Frontal cortex (tissue), 4 donors: Measurements from ENCODE around the gene GPC6. TPM values are rescaled to one million over a fixed set of nuclear protein-coding genes. Genes with fewer than 3 reads are reported as not detected.

Experiments
- DNase-seq, 2 donors: peaks; one replicate each; pipeline ENCODE4 v3.0.0; 2012; ENCODE audit warnings: low spot score in 2 of 2
- FAIRE-seq: peaks from 2 replicates; lab custom pipeline; 2012; peaks lifted over from hg19 to GRCh38; lab: Jason Lieb, UNC
- total RNA-seq: library from RNA; depleted of rRNA; stranded (reverse); fragments of >200 nt; gene quantifications from one replicate; pipeline ENCODE4 v1.2.3, GENCODE V29; 2014
- donor health status: control.
- donor health status: control.
- donor health status: control.

The GPC6 gene
- total RNA-seq, 1 donor from 2014 or later, result 9.0 TPM

GRCh38 chr13:94020833-94021232, 794.2 kb downstream of the GPC6 start:
- DNase-seq (no peak), FAIRE-seq (no peak)

DNA sequence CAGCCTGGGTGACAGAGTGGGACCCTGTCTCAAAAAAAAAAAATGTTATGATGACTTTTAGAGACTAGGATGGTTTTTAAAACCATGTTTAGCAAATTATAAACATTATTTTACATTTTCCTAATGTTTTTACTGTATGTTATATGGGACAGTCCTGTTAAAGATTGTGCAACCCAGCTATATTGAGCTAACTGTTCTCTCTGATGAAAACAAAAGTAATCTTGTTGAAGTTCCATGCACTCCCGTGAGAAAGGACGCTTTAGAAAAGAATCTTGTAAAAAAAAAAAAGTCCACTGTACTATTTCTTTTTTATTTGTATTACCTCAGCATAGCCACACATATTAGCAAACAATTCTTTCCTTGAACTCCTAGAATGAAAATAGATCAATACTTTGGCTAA, 801.6 kb downstream of the GPC6 start:
- no peak for DNase-seq
- FAIRE-seq, result no peak

DNA sequence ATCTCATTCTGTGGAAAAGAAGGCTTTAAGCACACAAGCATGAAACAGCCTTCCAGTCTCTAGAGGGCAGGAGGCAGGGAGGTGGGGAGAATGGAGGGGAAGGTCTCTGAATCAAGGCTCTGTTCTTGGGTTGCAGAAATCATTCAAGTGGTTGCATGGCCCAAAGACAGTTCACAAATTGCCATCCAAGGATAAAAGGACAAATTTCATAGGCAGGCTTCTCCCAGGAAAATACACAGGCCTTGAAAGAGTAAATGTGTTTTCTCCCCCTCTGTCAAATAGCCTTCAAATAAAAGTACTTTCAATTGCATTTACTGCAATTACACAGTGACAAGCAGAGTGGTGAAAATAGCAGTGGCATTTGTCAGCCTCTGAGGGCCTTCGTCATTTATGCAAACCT, 802.0 kb downstream of the GPC6 start:
- no peak for DNase-seq

GRCh38 chr13:94030415-94031119, 804.0 kb downstream of the GPC6 start:
- DNase-seq (no peak), FAIRE-seq (no peak)

More for the DNA sequence above, 802.0 kb downstream of the GPC6 start:
- no peak for FAIRE-seq

- DNase-seq (no peak), FAIRE-seq (no peak)
These were observed 805.0 kb downstream of the GPC6 start for GRCh38 chr13:94031609-94032008.

DNA sequence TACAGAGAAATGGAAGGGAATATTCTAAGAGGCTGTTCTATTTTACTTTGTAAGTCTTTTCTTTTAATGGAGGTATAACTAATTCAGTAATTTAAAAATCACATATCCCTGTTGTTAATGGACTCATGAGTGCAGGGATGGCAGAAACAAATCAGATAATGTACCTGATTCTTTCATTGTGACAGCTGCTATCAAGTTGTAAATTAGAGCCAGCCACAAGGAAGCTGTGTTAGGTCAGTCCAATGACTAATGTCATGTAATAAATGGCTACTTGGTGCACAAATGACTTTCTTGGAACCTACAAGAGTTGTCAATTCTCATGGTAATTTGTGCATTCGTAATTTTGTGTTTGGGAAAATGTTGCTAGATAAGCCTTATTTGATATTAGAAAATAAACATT, 806.5 kb downstream of the GPC6 start:
- no peak for DNase-seq
- FAIRE-seq, result no peak

DNA sequence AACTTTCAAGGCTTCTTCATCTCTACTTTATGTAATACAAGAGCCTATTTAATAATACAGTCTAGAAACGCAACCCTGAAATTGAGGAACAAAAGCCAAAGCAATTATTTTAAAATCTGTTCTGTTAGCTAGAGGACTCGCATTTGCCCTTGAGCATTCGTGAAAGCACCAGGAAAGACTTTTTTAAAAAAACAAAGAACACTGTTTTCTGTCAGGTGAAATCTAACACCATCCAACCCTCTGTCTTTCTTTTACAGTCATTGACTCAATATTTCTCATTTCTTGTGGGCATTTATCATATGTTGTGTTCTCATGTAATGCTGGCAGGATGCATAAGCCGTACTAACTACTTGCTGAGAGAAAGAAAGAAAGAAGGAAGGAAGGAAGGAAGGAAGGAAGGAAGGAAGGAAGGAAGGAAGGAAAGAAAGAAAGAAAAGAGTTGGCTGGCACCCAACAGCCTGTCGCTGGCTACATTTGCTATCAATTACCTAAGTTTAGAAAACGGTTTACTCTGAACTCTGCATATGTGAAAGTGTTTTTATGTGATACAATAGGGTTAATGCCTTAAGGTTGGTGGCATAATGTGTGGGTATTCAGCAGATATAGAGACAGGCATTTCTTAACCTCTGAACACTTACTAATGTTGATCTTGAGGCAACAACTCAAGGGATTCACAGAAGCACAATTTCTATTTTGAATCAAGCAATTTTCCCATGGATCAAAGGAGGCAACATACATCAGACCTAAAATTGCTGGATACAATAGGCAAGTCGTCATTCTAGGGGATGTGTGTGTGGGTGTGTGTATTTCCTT, 807.4 kb downstream of the GPC6 start:
- DNase-seq (no peak), FAIRE-seq (no peak)

GRCh38 chr13:94050039-94050438, 823.4 kb downstream of the GPC6 start:
- DNase-seq (no peak), FAIRE-seq (no peak)

DNA sequence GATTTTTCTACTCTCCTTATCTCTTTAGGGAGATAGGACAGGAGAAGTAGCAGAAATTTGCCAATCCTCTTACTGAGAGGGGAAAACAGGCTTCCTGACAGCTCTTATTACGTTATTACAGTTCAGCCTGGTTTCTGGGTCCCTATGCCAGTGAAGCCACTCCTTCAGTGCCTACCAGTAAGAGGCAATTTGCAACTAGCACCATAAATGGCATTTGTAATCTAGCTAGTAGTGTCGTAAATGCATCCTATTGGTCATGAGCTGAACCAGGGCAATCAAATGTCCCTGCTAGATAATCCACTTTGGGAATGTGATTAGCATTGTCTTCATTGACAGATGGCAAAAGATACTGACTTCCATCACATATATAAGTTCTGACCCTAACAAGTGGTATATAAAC, 824.1 kb downstream of the GPC6 start:
- FAIRE-seq (no peak), DNase-seq (no peak)

GRCh38 chr13:94053986-94054593, 827.5 kb downstream of the GPC6 start:
- FAIRE-seq (no peak), DNase-seq (no peak)

GRCh38 chr13:94056362-94056990, 829.9 kb downstream of the GPC6 start:
- FAIRE-seq (no peak), DNase-seq (no peak)

- DNase-seq (no peak), FAIRE-seq (no peak)
These were observed 831.1 kb downstream of the GPC6 start for GRCh38 chr13:94057618-94058186.

DNA sequence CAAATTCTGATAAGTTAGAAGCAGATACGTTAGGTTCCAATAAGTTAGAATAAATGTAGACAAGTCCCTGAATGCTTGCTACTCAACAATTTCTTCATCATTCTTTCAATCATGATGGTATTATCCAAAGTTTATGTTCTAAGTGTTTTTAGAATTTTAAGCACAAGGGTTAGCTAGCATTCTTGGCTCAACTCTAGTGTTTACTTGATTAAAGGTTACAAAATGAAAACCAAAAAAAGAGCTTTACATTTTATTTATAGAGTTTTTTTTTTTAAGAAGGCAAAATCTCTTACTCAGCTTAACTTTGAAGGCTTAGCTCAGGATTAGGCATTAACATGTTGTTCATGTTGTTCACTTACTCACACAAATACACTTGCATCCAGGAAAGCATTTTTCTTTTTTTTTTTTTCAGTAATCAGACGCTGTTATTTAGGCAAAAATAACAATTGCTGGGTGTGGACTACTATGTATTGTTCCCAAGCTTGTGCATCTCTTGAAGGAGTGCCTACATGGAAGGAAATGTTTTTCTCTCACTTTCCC, 832.3 kb downstream of the GPC6 start:
- no peak for FAIRE-seq
- no peak for DNase-seq

DNA sequence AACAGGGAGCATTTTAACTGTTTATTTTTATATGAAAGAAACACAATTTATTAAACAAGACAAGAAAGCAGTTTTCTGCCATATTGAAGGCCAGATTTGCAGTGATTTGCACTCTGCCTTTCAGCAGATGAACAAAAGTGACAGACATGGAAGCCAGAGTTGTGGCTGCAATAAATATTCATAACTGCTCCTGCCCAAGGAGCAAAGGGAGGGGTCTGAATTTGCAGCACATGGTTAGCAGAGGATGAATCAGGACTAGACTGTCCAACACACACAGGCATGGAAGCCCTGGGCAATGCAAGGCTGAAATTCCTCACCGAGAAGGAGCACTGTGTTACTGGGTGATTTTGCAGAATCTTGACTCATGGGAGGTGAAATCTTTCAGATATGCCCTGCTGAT, 834.7 kb downstream of the GPC6 start:
- no peak for FAIRE-seq
- DNase-seq, result no peak

DNA sequence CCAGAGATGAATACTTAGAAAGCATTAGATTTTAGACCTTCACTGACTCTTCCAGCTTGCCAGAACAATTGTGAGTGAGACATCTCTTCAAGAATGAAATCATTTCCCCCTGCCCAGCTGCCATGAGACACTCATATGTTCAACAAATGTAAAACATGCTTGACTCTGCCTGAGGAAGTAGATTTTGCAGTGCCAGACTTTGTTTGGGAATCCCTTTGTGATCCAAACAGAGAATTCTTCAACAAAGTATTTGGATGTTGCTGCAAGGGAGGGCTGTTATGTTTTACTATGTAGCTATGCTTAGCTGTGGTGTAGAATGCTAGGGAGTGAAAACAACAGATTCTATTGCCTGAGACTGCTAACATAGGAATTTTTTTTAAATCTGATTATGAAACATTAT, 836.5 kb downstream of the GPC6 start:
- FAIRE-seq, result no peak
- no peak for DNase-seq

DNA sequence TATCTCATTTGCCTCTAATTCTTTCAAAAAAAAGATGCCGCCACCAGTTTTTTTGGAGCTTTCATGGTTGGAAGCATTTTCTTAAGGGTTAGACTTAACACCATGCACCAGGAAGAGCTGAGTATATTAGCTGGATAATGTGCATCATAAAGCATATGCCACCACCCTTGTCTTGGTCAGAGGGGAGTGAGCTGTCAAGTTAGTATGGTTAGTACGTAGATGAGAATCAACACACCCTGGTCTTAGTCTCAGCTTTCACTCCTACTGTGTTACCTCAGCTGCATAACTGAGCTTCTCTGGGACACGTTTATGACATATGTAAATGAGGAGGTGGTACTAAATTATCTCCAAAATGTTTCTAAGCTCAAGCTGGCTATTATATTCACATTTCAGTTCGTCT, 837.2 kb downstream of the GPC6 start:
- DNase-seq, result no peak
- no peak for FAIRE-seq

DNA sequence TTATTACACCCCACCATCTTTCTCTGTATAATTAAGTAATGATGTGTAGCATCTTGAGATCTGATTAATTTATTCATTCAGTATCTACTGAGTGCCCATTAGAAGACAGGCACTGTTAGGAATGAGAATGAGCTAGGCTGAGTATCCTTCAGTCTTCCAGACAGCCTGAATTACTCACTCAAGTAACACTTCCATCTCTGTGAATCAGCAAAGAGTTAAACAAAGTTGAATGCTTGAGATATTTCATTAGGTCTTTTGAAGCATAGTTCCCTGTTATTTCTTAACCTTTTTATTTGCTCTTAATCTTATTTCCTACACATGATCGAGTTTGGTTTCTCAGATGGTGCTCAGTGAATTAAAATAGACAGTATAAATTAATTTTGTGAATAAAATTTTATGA, 839.1 kb downstream of the GPC6 start:
- DNase-seq (no peak), FAIRE-seq (no peak)

DNA sequence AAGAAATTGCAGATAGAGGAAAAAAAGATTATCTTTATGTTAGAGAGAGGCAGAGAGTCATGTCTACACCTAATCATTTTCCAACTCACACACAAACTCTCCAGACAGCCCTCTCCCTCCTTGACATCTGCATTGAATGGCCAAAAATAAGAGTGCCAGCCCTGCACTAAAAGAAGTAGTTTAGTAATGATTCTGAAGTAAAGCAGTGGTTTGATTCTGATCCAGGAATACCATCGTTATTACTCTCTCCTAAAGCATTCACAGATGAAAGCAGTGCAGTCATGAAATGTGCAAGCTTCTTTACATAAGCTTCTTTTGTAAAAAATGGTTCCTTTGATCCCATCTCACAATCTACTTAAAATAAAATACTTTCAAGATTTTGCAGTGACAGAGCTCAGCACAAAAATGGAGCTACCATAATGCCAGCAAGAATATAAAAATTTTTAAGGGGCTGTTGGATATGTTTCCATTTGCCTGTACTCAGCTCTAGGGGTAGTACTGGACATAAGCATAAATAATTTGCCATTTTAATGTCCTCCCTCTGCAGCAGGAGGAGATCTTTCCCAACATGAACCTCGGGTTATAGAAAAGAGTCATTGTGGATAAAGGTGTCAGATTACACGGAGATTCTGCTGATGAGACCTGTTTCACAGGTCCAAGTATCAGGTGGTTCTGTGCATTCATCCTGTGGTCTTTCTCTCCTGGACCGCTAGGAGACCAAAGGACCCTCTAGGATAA, 846.6 kb downstream of the GPC6 start:
- DNase-seq (no peak), FAIRE-seq (no peak)

DNA sequence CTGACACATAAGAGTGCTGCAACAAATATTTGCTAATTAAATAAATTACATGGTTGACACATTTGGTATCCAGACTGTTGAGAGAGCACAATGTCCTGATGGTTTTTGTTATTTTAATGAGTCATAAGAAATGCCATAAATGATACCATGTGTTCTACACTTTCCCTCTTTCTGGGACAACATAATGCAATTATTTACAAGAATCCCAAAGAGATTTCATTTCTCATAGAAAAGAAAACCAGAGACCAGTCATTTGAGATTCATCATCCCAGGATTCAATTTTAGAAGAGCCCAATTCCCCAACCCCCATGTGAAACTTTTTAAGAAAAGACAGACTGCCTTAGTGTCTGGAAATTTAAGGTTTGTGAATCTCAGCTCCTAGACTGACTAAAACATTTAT, 853.3 kb downstream of the GPC6 start:
- no peak for FAIRE-seq
- no peak for DNase-seq
